PFSK-1 (cell line): Measurements from ENCODE around the gene ZC3H12A.

Source experiments
- FOXP2 ChIP-seq: optimal IDR thresholded peaks from 2 replicates; pipeline ENCODE3; 2011; ENCODE audit warnings: borderline replicate concordance, control low read depth, inconsistent platforms; ENCODE audit not compliant: insufficient read depth; ENCODE audit errors: extremely low read length, extremely low read depth
- POLR2AphosphoS5 ChIP-seq: IDR thresholded peaks from 2 replicates; pipeline ENCODE4 v1.6.1; 2012; ENCODE audit warnings: low read depth, mild to moderate bottlenecking, control low read depth, low read length, moderate library complexity
- SIN3A ChIP-seq: IDR thresholded peaks from 2 replicates; pipeline ENCODE4 v1.6.1; 2012; ENCODE audit warnings: mild to moderate bottlenecking, low read length, moderate library complexity, borderline replicate concordance; ENCODE audit not compliant: insufficient read depth
- TAF1 ChIP-seq: IDR thresholded peaks from 2 replicates; pipeline ENCODE4 v1.6.1; 2012; ENCODE audit warnings: low read length, control low read depth, borderline replicate concordance; ENCODE audit not compliant: insufficient read depth
- TF ChIP-seq, protein P1 (sequence below), 2 experiments: IDR thresholded peaks; 2 replicates each; pipeline versions ENCODE4 v1.6.1 to v1.8.0; 2011 to 2012; ENCODE audit warnings: low read depth in 2 of 2, low read length in 2 of 2, control low read depth in 1 of 2, inconsistent platforms in 1 of 2, mild to moderate bottlenecking in 1 of 2, moderate library complexity in 1 of 2; ENCODE audit not compliant: insufficient read depth in 1 of 2

The ZC3H12A gene

GRCh38 chr1:37482796-37483744 is 8.7 kb downstream of the ZC3H12A start:
- TF ChIP-seq POLR2AphosphoS5 (no peak), SIN3A (no peak), FOXP2 (no peak), TAF1 (no peak)
- TF ChIP-seq, protein P1, sequence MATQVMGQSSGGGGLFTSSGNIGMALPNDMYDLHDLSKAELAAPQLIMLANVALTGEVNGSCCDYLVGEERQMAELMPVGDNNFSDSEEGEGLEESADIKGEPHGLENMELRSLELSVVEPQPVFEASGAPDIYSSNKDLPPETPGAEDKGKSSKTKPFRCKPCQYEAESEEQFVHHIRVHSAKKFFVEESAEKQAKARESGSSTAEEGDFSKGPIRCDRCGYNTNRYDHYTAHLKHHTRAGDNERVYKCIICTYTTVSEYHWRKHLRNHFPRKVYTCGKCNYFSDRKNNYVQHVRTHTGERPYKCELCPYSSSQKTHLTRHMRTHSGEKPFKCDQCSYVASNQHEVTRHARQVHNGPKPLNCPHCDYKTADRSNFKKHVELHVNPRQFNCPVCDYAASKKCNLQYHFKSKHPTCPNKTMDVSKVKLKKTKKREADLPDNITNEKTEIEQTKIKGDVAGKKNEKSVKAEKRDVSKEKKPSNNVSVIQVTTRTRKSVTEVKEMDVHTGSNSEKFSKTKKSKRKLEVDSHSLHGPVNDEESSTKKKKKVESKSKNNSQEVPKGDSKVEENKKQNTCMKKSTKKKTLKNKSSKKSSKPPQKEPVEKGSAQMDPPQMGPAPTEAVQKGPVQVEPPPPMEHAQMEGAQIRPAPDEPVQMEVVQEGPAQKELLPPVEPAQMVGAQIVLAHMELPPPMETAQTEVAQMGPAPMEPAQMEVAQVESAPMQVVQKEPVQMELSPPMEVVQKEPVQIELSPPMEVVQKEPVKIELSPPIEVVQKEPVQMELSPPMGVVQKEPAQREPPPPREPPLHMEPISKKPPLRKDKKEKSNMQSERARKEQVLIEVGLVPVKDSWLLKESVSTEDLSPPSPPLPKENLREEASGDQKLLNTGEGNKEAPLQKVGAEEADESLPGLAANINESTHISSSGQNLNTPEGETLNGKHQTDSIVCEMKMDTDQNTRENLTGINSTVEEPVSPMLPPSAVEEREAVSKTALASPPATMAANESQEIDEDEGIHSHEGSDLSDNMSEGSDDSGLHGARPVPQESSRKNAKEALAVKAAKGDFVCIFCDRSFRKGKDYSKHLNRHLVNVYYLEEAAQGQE (IDR thresholded peaks at IDR 0.05; ENCODE audit: insufficient read depth in 1 of 2, low read depth in 2 of 2, low read length in 2 of 2): no peak

GRCh38 chr1:37483785-37484184 is 9.4 kb downstream of the ZC3H12A start:
- TF ChIP-seq TAF1 (no peak), SIN3A (no peak), POLR2AphosphoS5 (no peak), FOXP2 (no peak)
- TF ChIP-seq, protein P1 (IDR thresholded peaks at IDR 0.05; ENCODE audit: insufficient read depth in 1 of 2, low read depth in 2 of 2, low read length in 2 of 2): no peak

DNA sequence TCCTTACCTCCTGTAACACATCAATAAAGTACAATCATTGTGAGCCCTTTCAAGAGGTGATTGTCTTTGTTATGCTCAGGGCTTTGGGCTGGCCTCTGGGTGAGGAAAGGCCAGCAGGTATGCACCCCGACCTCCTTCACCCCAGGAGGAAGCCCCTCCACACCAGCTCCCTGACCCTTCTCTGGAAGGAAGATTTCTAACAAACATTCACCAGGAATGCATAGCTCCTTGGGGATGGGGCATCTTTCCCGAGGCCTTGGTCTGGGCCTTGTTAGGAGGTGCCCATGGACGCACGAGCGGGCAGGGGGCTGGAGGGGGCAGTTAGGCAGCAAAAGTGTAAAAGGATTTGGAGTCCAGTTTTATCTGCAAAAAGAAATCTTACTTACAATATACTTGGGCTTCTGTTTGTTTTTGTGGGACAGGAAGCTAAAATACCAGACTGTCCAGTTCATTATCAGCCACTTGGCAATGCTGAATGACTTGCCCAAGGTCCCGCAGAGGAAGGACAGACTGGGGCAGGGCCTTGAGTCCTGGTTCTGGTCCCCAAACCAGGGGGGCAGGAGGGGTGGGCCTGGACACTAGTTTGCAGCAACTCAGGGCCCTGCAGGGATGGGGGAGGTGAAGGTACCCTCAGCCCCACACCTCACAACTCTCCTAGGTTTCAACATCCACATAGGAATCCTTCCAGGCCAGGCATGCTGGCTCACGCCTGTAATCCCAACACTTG is 10.1 kb downstream of the ZC3H12A start:
- TF ChIP-seq, protein P1 (IDR thresholded peaks at IDR 0.05; ENCODE audit: insufficient read depth in 1 of 2, low read depth in 2 of 2, low read length in 2 of 2): no peak
- TF ChIP-seq FOXP2 (no peak), SIN3A (no peak), TAF1 (no peak), POLR2AphosphoS5 (no peak)

- TF ChIP-seq, protein P1 (IDR thresholded peaks at IDR 0.05; ENCODE audit: insufficient read depth in 1 of 2, low read depth in 2 of 2, low read length in 2 of 2): no peak
- TF ChIP-seq TAF1: no peak
- TF ChIP-seq FOXP2: no peak
- TF ChIP-seq POLR2AphosphoS5: no peak
- no peak for TF ChIP-seq SIN3A
These were observed 11.7 kb downstream of the ZC3H12A start for GRCh38 chr1:37485902-37486679.
